ENCODE data around the gene ARMH4.

Gene ARMH4

DNA sequence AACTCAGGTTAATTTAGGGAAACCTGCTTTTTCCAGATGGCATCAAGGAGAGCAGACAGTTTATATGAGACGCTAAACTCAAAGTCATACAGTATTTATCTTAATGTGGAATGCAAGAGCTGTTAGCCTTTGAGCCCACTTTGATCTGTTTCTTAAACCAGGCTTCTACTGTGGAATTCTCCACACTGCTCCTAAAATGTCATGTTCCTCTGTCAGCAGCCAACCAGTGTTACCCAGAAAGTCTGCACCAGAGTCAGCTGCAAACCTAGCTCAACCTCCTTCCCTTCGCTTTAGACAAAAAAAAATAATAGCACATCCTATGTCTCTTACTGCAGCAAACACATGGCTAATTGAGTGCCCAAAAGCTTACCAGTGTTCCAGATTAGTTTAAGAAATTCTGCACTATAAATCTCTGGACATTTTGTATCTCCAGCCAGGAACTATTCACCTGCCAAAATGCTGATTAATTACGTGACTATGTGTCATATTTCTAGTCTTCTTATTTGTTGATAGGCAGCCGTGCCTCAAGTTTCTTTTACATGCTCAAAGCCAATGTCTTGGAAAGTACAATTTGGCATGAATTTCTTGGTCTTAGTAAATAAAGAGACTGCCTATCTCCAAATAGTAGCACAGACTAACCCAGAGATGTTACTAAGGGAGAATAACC is 21.8 kb downstream of the ARMH4 start:
- no peak for TF ChIP-seq TAF1 (IDR thresholded peaks at IDR 0.05; ENCODE audit: borderline replicate concordance, insufficient read depth, low read length)
- no peak for TF ChIP-seq SIN3A (IDR thresholded peaks at IDR 0.05; ENCODE audit: borderline replicate concordance, insufficient read depth, low read length)
- TF ChIP-seq FOXP2 (optimal IDR thresholded peaks at IDR 0.05; ENCODE audit: borderline replicate concordance, extremely low read depth, extremely low read length, insufficient read depth): no peak
- TF ChIP-seq REST (IDR thresholded peaks at IDR 0.05; ENCODE audit: insufficient read depth in 1 of 2, low read depth in 2 of 2, low read length in 2 of 2): no peak
- TF ChIP-seq POLR2AphosphoS5 (IDR thresholded peaks at IDR 0.05; ENCODE audit: low read depth, low read length): no peak

GRCh38 chr14:58129208-58129607 is 22.8 kb downstream of the ARMH4 start:
- TF ChIP-seq FOXP2 (optimal IDR thresholded peaks at IDR 0.05; ENCODE audit: borderline replicate concordance, extremely low read depth, extremely low read length, insufficient read depth): no peak
- TF ChIP-seq REST (IDR thresholded peaks at IDR 0.05; ENCODE audit: insufficient read depth in 1 of 2, low read depth in 2 of 2, low read length in 2 of 2): no peak
- TF ChIP-seq POLR2AphosphoS5 (IDR thresholded peaks at IDR 0.05; ENCODE audit: low read depth, low read length): no peak
- no peak for TF ChIP-seq SIN3A (IDR thresholded peaks at IDR 0.05; ENCODE audit: borderline replicate concordance, insufficient read depth, low read length)

GRCh38 chr14:58128416-58128815 is 23.6 kb downstream of the ARMH4 start:
- TF ChIP-seq REST (IDR thresholded peaks at IDR 0.05; ENCODE audit: insufficient read depth in 1 of 2, low read depth in 2 of 2, low read length in 2 of 2) (no peak), FOXP2 (optimal IDR thresholded peaks at IDR 0.05; ENCODE audit: borderline replicate concordance, extremely low read depth, extremely low read length, insufficient read depth) (no peak), SIN3A (IDR thresholded peaks at IDR 0.05; ENCODE audit: borderline replicate concordance, insufficient read depth, low read length) (no peak), TAF1 (IDR thresholded peaks at IDR 0.05; ENCODE audit: borderline replicate concordance, insufficient read depth, low read length) (no peak), POLR2AphosphoS5 (IDR thresholded peaks at IDR 0.05; ENCODE audit: low read depth, low read length) (no peak)

DNA sequence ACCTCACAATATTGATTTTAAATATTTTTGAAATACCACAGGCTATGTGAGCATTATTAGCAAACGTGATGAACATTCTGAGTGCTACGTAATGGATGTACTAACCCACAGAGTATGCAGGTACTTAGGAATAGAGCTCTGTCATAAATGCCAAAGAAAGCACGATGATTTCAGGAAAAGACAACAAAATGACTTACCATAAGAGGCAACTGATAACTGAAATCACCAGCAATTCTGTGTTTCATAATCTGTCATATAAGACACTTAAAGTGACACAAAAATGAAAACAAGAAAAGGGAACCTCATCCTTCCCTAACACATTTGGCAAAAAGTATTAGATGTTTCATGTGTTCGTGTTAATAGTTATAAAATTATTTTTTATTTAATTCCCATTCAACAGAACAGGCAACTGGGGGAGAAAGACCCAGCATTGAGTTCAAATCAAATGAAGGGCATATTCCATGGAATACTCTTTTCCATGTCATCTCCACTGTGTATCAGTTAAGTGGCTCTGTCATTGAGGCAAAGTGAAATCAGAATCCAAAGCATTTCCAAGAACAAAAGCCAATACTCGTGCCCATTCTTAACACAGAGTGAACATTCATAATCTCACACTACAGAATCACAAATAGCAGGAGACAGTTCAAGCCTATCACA is 30.4 kb downstream of the ARMH4 start:
- TF ChIP-seq FOXP2 (optimal IDR thresholded peaks at IDR 0.05; ENCODE audit: borderline replicate concordance, extremely low read depth, extremely low read length, insufficient read depth): no peak
- no peak for TF ChIP-seq TAF1 (IDR thresholded peaks at IDR 0.05; ENCODE audit: borderline replicate concordance, insufficient read depth, low read length)
- TF ChIP-seq POLR2AphosphoS5 (IDR thresholded peaks at IDR 0.05; ENCODE audit: low read depth, low read length): no peak
- no peak for TF ChIP-seq REST (IDR thresholded peaks at IDR 0.05; ENCODE audit: insufficient read depth in 1 of 2, low read depth in 2 of 2, low read length in 2 of 2)
- TF ChIP-seq SIN3A (IDR thresholded peaks at IDR 0.05; ENCODE audit: borderline replicate concordance, insufficient read depth, low read length): no peak
